ENCODE measurements around the gene TAOK3. TPM values are rescaled to one million over a fixed set of nuclear protein-coding genes. Genes with fewer than 3 reads are reported as not detected.

TAOK3 gene
- total and polyA plus RNA-seq, 10 of the 15 experiments (the other 5 are each of a cell fraction or from before 2014, with no cell fraction given), result 41.3 to 131 (median 57.8) TPM

GRCh38 chr12:118347916-118348315, 24.8 kb downstream of the TAOK3 start:
- Histone ChIP-seq H3K27me3 (replicated peaks in 1 of 2; ENCODE audit: control insufficient read depth in 2 of 2, insufficient read depth in 2 of 2, low read length in 1 of 2) (no peaks in the 10 kb centered on the region), H3K9ac (ENCODE audit: control insufficient read depth, insufficient read depth, low read length) (no peak overlapping the region), H3K36me3 (ENCODE audit: control insufficient read depth in 2 of 2, insufficient read depth in 2 of 2, low read length in 1 of 2) (no peaks in the 10 kb centered on the region), H3K79me2 (ENCODE audit: control insufficient read depth, insufficient read depth, low read length) (peaks cover 67% of the 10 kb centered on the region), H4K20me1 (ENCODE audit: control insufficient read depth, insufficient read depth) (no peaks in the 10 kb centered on the region), H3K9me3 (replicated peaks; ENCODE audit: control insufficient read depth, insufficient read depth, low read length) (no peaks in the 10 kb centered on the region), H3K4me3 (no peak overlapping the region), H2AFZ (ENCODE audit: control insufficient read depth, low read depth, low read length) (no peak overlapping the region), H3K27ac (ENCODE audit: control insufficient read depth, insufficient read depth) (no peak overlapping the region; the same call in 1 of the 2 replicates), H3K4me1 (ENCODE audit: control insufficient read depth, insufficient read depth, low read length) (peaks cover 21% of the 10 kb centered on the region; the same call in 1 of the 2 replicates), H3K4me2 (ENCODE audit: control insufficient read depth, insufficient read depth) (no peak overlapping the region)
- POLR2A ChIA-PET, result interaction anchor here (0.6 to 6.5 kb wide), 6 partner anchors 9 to 155 kb away, joined by 3 to 68 read pairs (median 6); no protein-coding TSS in a partner anchor
- TF ChIP-seq ASH2L (IDR thresholded peaks at IDR 0.05; ENCODE audit: borderline replicate concordance, low read depth), result no peak
- no peak for TF ChIP-seq NR2C1 (IDR thresholded peaks at IDR 0.05)
- TF ChIP-seq BACH1 (IDR thresholded peaks at IDR 0.05; ENCODE audit: borderline replicate concordance), result no peak
- no peak for TF ChIP-seq IKZF2 (IDR thresholded peaks at IDR 0.05)
- no peak for TF ChIP-seq SMARCA5 (IDR thresholded peaks at IDR 0.05)
- no peak for TF ChIP-seq PKNOX1 (IDR thresholded peaks at IDR 0.05)
- TF ChIP-seq NFYA (IDR thresholded peaks at IDR 0.05; ENCODE audit: borderline replicate concordance, low read depth, low read length), result no peak
- intact Hi-C loops (cut with micrococcal nuclease; ENCODE audit: unreplicated experiment) (no loop called here), in situ Hi-C loops (cut with MboI) (no loop called here)
- no TSS peak for BruUV-seq (replicated peaks)
- CTCF ChIA-PET, result interaction anchor here (1.4 to 6.0 kb wide), 6 partner anchors 9 to 48 kb away, joined by 5 to 98 read pairs (median 19); partner anchors contain the start of gene SUDS3
- DNase-seq (ENCODE audit: low read depth, low spot score) (no peak), FAIRE-seq (no peak), ATAC-seq (no peak)
- RAD21 ChIA-PET (ENCODE audit: unreplicated experiment), result interaction anchor here (0.9 to 7.0 kb wide), 9 partner anchors 9 to 183 kb away, joined by 3 to 98 read pairs (median 6); partner anchors contain the start of gene SUDS3
- WGBS (ENCODE audit: insufficient coverage, insufficient replicate concordance, low lambda C conversion rate, missing lambda C conversion rate), result 69% methylated on average over 2 of the region's 2 CpGs
- SMC1A ChIA-PET (ENCODE audit: uncharacterized antibody, unreplicated experiment), result interaction anchor here (1.1 to 6.1 kb wide), 11 partner anchors 9 to 163 kb away, joined by 3 to 125 read pairs (median 16); partner anchors contain the start of gene SUDS3
